GM23338 (cell line): Measurements from ENCODE around the gene CIB4. TPM values are rescaled to one million over a fixed set of nuclear protein-coding genes. Genes with fewer than 3 reads are reported as not detected.

Experiments
- ATAC-seq: fragments of 200-7000 bp; cut with Tn5 transposase; 3 replicates; pipeline ENCODE4 v1.9.1; 2020
- DNase-seq: peaks from one replicate; pipeline ENCODE4 v3.0.0-alpha.2; 2015; ENCODE audit warnings: low spot score
- H2AFZ ChIP-seq: fragments of 200-600 bp; sonication (generic); 2 replicates; pipeline ENCODE4 v1.8.0; 2016; ENCODE audit warnings: antibody characterized with exemption, mild to moderate bottlenecking, moderate library complexity
- H3F3A ChIP-seq: fragments of 200-600 bp; sonication (generic); replicated peaks from 2 replicates; pipeline ENCODE4 v1.8.0; 2017; ENCODE audit warnings: antibody characterized with exemption, mixed run types, low read depth
- H3K27ac ChIP-seq: fragments of 200-600 bp; sonication (generic); 2 replicates; pipeline ENCODE4 v1.6.1; 2016; ENCODE audit warnings: low read depth
- H3K27me3 ChIP-seq: fragments of 200-600 bp; sonication (generic); 2 replicates; pipeline ENCODE4 v1.8.0; 2016; ENCODE audit warnings: mild to moderate bottlenecking, mixed run types, moderate library complexity; ENCODE audit not compliant: insufficient read depth
- H3K36me3 ChIP-seq: fragments of 200-600 bp; sonication (generic); 2 replicates; pipeline ENCODE4 v1.8.0; 2016; ENCODE audit warnings: mild to moderate bottlenecking; ENCODE audit not compliant: insufficient read depth
- H3K4me1 ChIP-seq: fragments of 200-600 bp; sonication (generic); 2 replicates; pipeline ENCODE4 v1.8.0; 2016; ENCODE audit warnings: mild to moderate bottlenecking, moderate library complexity; ENCODE audit not compliant: insufficient read depth
- H3K4me2 ChIP-seq: fragments of 200-600 bp; sonication (generic); 2 replicates; pipeline ENCODE4 v1.7.1; 2017; ENCODE audit warnings: mixed run types
- H3K4me3 ChIP-seq: fragments of 200-600 bp; sonication (generic); 2 replicates; pipeline ENCODE4 v1.6.1; 2016; ENCODE audit warnings: mixed run types
- H3K79me2 ChIP-seq: fragments of 200-600 bp; sonication (generic); replicated peaks from 2 replicates; pipeline ENCODE4 v1.8.0; 2017; ENCODE audit warnings: mild to moderate bottlenecking; ENCODE audit not compliant: insufficient read depth
- H3K9me2 ChIP-seq: fragments of 200-600 bp; sonication (generic); 2 replicates; pipeline ENCODE4 v1.8.0; 2017; ENCODE audit not compliant: insufficient read depth
- H4K20me1 ChIP-seq: fragments of 200-600 bp; sonication (generic); replicated peaks from 2 replicates; pipeline ENCODE4 v1.8.0; 2017; ENCODE audit warnings: mild to moderate bottlenecking; ENCODE audit not compliant: insufficient read depth
- H3K27ac Mint-ChIP-seq: 2 replicates; pipeline ENCODE4 v1.8.0; 2020; ENCODE audit warnings: inconsistent platforms, mild to moderate bottlenecking, moderate library complexity, mixed read lengths
- H3K27me3 Mint-ChIP-seq: 3 replicates; pipeline ENCODE4 v1.8.0; 2022; ENCODE audit warnings: low read depth, mild to moderate bottlenecking, moderate library complexity, mixed read lengths, inconsistent platforms; ENCODE audit not compliant: insufficient read depth, poor library complexity
- H3K36me3 Mint-ChIP-seq: 3 replicates; pipeline ENCODE4 v1.8.0; 2021; ENCODE audit warnings: low read depth, mild to moderate bottlenecking, inconsistent platforms, moderate library complexity, mixed read lengths
- H3K4me1 Mint-ChIP-seq: 3 replicates; pipeline ENCODE4 v1.8.0; 2020; ENCODE audit warnings: mild to moderate bottlenecking, inconsistent platforms, mixed read lengths
- H3K4me3 Mint-ChIP-seq: 3 replicates; pipeline ENCODE4 v1.8.0; 2021; ENCODE audit warnings: moderate library complexity, mild to moderate bottlenecking, inconsistent platforms, mixed read lengths
- H3K9me3 Mint-ChIP-seq: 3 replicates; pipeline ENCODE4 v1.8.0; 2020; ENCODE audit warnings: moderate library complexity, mild to moderate bottlenecking, inconsistent platforms, mixed read lengths
- CREB1 ChIP-seq: fragments of 250-450 bp; sonication (Bioruptor Pico); IDR thresholded peaks from 2 replicates; pipeline ENCODE4 v1.5.0; 2020; ENCODE audit warnings: low read depth, mild to moderate bottlenecking, moderate library complexity
- CTCF ChIP-seq, 2 experiments: fragments of 200-600 bp in 1 of 2; sonication (generic) in 1 of 2; conservative IDR thresholded peaks; 2 replicates each; pipeline versions ENCODE4 v1.5.1 to v1.6.1; 2016 to 2017; ENCODE audit warnings: antibody characterized with exemption in 2 of 2, low read depth in 2 of 2, mild to moderate bottlenecking in 2 of 2, moderate library complexity in 1 of 2
- ETS1 ChIP-seq: IDR thresholded peaks from 2 replicates; pipeline ENCODE4 v1.6.1; 2016; ENCODE audit warnings: antibody characterized with exemption
- EZH2phosphoT487 ChIP-seq: fragments of 200-600 bp; sonication (generic); IDR thresholded peaks from one replicate; pipeline ENCODE4 v1.8.1; 2018; ENCODE audit warnings: antibody characterized with exemption; ENCODE audit not compliant: unreplicated experiment
- JUNB ChIP-seq: IDR thresholded peaks from one replicate; pipeline ENCODE4 v1.6.1; 2016; ENCODE audit warnings: antibody characterized with exemption; ENCODE audit not compliant: unreplicated experiment
- STAT1 ChIP-seq: IDR thresholded peaks from one replicate; pipeline ENCODE4 v1.6.1; 2016; ENCODE audit warnings: antibody characterized with exemption; ENCODE audit not compliant: unreplicated experiment
- ZNF114 ChIP-seq: fragments of 250-450 bp; sonication (Bioruptor Pico); IDR thresholded peaks from 2 replicates; pipeline ENCODE4 v1.5.0; 2020; ENCODE audit warnings: mild to moderate bottlenecking, moderate library complexity
- ZNF331 ChIP-seq: fragments of 250-450 bp; sonication (Bioruptor Pico); IDR thresholded peaks from 2 replicates; pipeline ENCODE4 v1.5.0; 2020; ENCODE audit warnings: low read depth, mild to moderate bottlenecking, moderate library complexity
- polyA plus RNA-seq: library from polyadenylated mRNA; unstranded; fragments of >200 nt; fragmentation: Nextera tagmentation; extraction: Ambion mirVana; gene quantifications from 2 replicates; pipeline ENCODE4 v1.2.1, GENCODE V29; 2016
- total RNA-seq: library from RNA; depleted of rRNA; stranded (reverse); fragments of >200 nt; shearing (Covaris generic); gene quantifications from 2 replicates; pipeline ENCODE4 v1.2.3, GENCODE V29; 2014
- TF ChIP-seq, protein P1 (sequence below): IDR thresholded peaks from one replicate; pipeline ENCODE4 v1.6.1; 2018; ENCODE audit warnings: antibody characterized with exemption; ENCODE audit not compliant: unreplicated experiment

CIB4 gene
- total and polyA plus RNA-seq, 2 experiments from 2014 or later: not detected

- H2AFZ ChIP-seq: no peak overlapping the region
- DNase-seq (no peak), ATAC-seq (no peak)
- no peaks in the 10 kb centered on the region for H3K36me3 Mint-ChIP-seq
- no peaks in the 10 kb centered on the region for H3K27me3 ChIP-seq
- H3K27me3 Mint-ChIP-seq: peaks cover 1% of the 10 kb centered on the region
- H3K9me2 ChIP-seq: no peaks in the 10 kb centered on the region
- H3K4me1 Mint-ChIP-seq: no peaks in the 10 kb centered on the region
- no peaks in the 10 kb centered on the region for H3K79me2 ChIP-seq
- no peak overlapping the region for H3K4me3 Mint-ChIP-seq
- H3K4me1 ChIP-seq: no peaks in the 10 kb centered on the region
- H3K27ac ChIP-seq: no peak overlapping the region
- no peak overlapping the region for H3K27ac Mint-ChIP-seq
- H3F3A ChIP-seq: no peaks in the 10 kb centered on the region
- no peaks in the 10 kb centered on the region for H4K20me1 ChIP-seq
- no peak overlapping the region for H3K4me2 ChIP-seq
- no peaks in the 10 kb centered on the region for H3K36me3 ChIP-seq
- no peak for TF ChIP-seq ETS1
- TF ChIP-seq EZH2phosphoT487: no peak
- TF ChIP-seq, protein P1, sequence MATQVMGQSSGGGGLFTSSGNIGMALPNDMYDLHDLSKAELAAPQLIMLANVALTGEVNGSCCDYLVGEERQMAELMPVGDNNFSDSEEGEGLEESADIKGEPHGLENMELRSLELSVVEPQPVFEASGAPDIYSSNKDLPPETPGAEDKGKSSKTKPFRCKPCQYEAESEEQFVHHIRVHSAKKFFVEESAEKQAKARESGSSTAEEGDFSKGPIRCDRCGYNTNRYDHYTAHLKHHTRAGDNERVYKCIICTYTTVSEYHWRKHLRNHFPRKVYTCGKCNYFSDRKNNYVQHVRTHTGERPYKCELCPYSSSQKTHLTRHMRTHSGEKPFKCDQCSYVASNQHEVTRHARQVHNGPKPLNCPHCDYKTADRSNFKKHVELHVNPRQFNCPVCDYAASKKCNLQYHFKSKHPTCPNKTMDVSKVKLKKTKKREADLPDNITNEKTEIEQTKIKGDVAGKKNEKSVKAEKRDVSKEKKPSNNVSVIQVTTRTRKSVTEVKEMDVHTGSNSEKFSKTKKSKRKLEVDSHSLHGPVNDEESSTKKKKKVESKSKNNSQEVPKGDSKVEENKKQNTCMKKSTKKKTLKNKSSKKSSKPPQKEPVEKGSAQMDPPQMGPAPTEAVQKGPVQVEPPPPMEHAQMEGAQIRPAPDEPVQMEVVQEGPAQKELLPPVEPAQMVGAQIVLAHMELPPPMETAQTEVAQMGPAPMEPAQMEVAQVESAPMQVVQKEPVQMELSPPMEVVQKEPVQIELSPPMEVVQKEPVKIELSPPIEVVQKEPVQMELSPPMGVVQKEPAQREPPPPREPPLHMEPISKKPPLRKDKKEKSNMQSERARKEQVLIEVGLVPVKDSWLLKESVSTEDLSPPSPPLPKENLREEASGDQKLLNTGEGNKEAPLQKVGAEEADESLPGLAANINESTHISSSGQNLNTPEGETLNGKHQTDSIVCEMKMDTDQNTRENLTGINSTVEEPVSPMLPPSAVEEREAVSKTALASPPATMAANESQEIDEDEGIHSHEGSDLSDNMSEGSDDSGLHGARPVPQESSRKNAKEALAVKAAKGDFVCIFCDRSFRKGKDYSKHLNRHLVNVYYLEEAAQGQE: no peak
- H3K4me3 ChIP-seq: no peak overlapping the region
- H3K9me3 Mint-ChIP-seq: no peaks in the 10 kb centered on the region; the same call in 2 of the 3 replicates
Observed at GRCh38 chr2:26587994-26588393, 53.2 kb downstream of the CIB4 start.

DNA sequence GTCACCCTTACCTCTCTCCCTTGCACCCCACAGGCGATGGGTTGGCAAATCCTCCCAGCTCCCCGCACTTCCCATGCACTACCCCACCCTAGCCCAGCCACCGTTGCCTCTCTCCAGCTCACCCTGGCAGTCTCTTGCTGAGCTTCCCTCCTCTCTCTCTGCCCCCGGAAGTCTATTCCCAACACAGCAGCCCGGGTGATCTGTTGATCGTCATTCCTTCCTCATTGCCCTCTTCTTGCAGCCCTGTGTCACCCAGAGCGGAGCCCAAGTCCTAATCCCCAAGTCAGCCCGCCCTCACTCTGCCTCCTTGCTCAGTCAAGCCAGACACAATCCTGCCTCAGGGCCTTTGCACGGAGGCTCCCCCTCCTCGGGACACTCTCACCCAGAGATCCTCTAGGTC lies 55.2 kb downstream of the CIB4 start:
- DNase-seq (no peak), ATAC-seq (no peak)
- no peaks in the 10 kb centered on the region for H3K36me3 ChIP-seq
- no peak overlapping the region for H3K4me3 ChIP-seq
- H3K4me1 Mint-ChIP-seq: no peaks in the 10 kb centered on the region; the same call in 2 of the 3 replicates
- H3K4me1 ChIP-seq: no peaks in the 10 kb centered on the region
- no peaks in the 10 kb centered on the region for H3K27me3 ChIP-seq
- H4K20me1 ChIP-seq: no peaks in the 10 kb centered on the region
- H2AFZ ChIP-seq: no peak overlapping the region
- no peaks in the 10 kb centered on the region for H3K9me2 ChIP-seq
- H3K79me2 ChIP-seq: no peaks in the 10 kb centered on the region
- no peak overlapping the region for H3K4me2 ChIP-seq
- H3K27ac ChIP-seq: no peak overlapping the region
- H3K4me3 Mint-ChIP-seq: no peak overlapping the region
- no peaks in the 10 kb centered on the region for H3F3A ChIP-seq
- H3K27me3 Mint-ChIP-seq: peaks cover 3% of the 10 kb centered on the region
- no peaks in the 10 kb centered on the region; the same call in 2 of the 3 replicates for H3K9me3 Mint-ChIP-seq
- H3K27ac Mint-ChIP-seq: no peak overlapping the region
- no peaks in the 10 kb centered on the region for H3K36me3 Mint-ChIP-seq
- no peak for TF ChIP-seq JUNB
- TF ChIP-seq, protein P1: no peak
- TF ChIP-seq ZNF331: no peak
- TF ChIP-seq STAT1: no peak
- no peak for TF ChIP-seq CTCF (conservative IDR thresholded peaks at IDR 0.05; ENCODE audit: low read depth in 2 of 2)
- no peak for TF ChIP-seq CREB1 (CRISPR knock-in tag)
- TF ChIP-seq ZNF114 (CRISPR knock-in tag): no peak
